HepG2 (cell line): ENCODE data around the gene PCBP2. TPM values are rescaled to one million over a fixed set of nuclear protein-coding genes. Genes with fewer than 3 reads are reported as not detected.

ENCODE experiments used
- ARID4A ChIP-seq: sonication (generic); formaldehyde crosslinking; IDR thresholded peaks from 2 replicates; pipeline ENCODE4 v1.5.0; 2020; ENCODE audit warnings: mild to moderate bottlenecking, missing genetic modification reagents, borderline replicate concordance
- BRD4 ChIP-seq: sonication (generic); formaldehyde crosslinking; IDR thresholded peaks from 2 replicates; pipeline ENCODE4 v1.4.0; 2020; ENCODE audit warnings: missing genetic modification reagents
- CCAR2 ChIP-seq: fragments of 200-400 bp; formaldehyde crosslinking; optimal IDR thresholded peaks from 2 replicates; pipeline ENCODE3; 2018; ENCODE audit warnings: low read depth, mild to moderate bottlenecking, low read length, moderate library complexity
- DR1 ChIP-seq: sonication (generic); formaldehyde crosslinking; IDR thresholded peaks from 2 replicates; pipeline ENCODE4 v1.8.0; 2021; ENCODE audit warnings: mild to moderate bottlenecking, missing genetic modification reagents, inconsistent platforms
- GATA4 ChIP-seq: sonication (generic); IDR thresholded peaks from 2 replicates; pipeline ENCODE4 v1.6.1; 2016; ENCODE audit warnings: antibody characterized with exemption, low read depth, borderline replicate concordance
- MAZ ChIP-seq, 2 experiments: sonication (generic) in 1 of 2; formaldehyde crosslinking in 1 of 2; IDR thresholded peaks; 2 replicates each; pipeline versions ENCODE4 v1.5.0 to v1.6.1; 2012 to 2020; ENCODE audit warnings: low read depth in 2 of 2, mild to moderate bottlenecking in 2 of 2, borderline replicate concordance in 1 of 2, improper control_type of control experiment in 1 of 2, low read length in 1 of 2, missing genetic modification reagents in 1 of 2, moderate library complexity in 1 of 2
- PBX2 ChIP-seq: IDR thresholded peaks from 2 replicates; pipeline ENCODE4 v1.6.1; 2016; ENCODE audit warnings: control low read depth
- POGK ChIP-seq: sonication (generic); formaldehyde crosslinking; conservative IDR thresholded peaks from 2 replicates; pipeline ENCODE4 v1.8.0; 2022; ENCODE audit warnings: mild to moderate bottlenecking, moderate library complexity, missing genetic modification reagents
- PPARG ChIP-seq: conservative IDR thresholded peaks from 2 replicates; pipeline ENCODE4 v1.6.1; 2016; ENCODE audit warnings: missing biosample characterization, missing genetic modification reagents
- SMAD3 ChIP-seq: sonication (generic); formaldehyde crosslinking; IDR thresholded peaks from 2 replicates; pipeline ENCODE4 v1.4.0; 2020; ENCODE audit warnings: missing genetic modification reagents
- STAT6 ChIP-seq: sonication (generic); formaldehyde crosslinking; IDR thresholded peaks from 2 replicates; pipeline ENCODE4 v1.4.0; 2020; ENCODE audit warnings: missing genetic modification reagents, mild to moderate bottlenecking, borderline replicate concordance
- TOE1 ChIP-seq: sonication (generic); formaldehyde crosslinking; IDR thresholded peaks from 2 replicates; pipeline ENCODE4 v1.4.0; 2020; ENCODE audit warnings: mild to moderate bottlenecking, missing genetic modification reagents
- ZNF460 ChIP-seq: sonication (generic); formaldehyde crosslinking; IDR thresholded peaks from 2 replicates; pipeline ENCODE4 v1.5.1; 2020; ENCODE audit warnings: missing genetic modification reagents, mild to moderate bottlenecking, borderline replicate concordance
- ZNF552 ChIP-seq: sonication (generic); formaldehyde crosslinking; IDR thresholded peaks from 2 replicates; pipeline ENCODE4 v1.9.0; 2022; ENCODE audit warnings: missing genetic modification reagents, mild to moderate bottlenecking, borderline replicate concordance
- ZNF597 ChIP-seq: sonication (generic); formaldehyde crosslinking; IDR thresholded peaks from 2 replicates; pipeline ENCODE4 v1.5.0; 2020; ENCODE audit warnings: missing genetic modification reagents
- ZNF607 ChIP-seq: sonication (generic); formaldehyde crosslinking; IDR thresholded peaks from 2 replicates; pipeline ENCODE4 v1.5.1; 2020; ENCODE audit warnings: missing genetic modification reagents, mild to moderate bottlenecking, borderline replicate concordance
- polyA plus RNA-seq, 8 experiments: library from polyadenylated mRNA; depleted of rRNA in 3 of 8; stranded (reverse) in 7 of 8; unstranded in 1 of 8; fragments of >200 nt; fragmentation: Illumina TruSeq in 4 of 8; extraction: Trizol in 4 of 8; gene quantifications; 2 replicates each; pipeline versions ENCODE4 v1.2.1 to v1.2.3, GENCODE V29; 2011 to 2016; ENCODE audit warnings: low read depth in 4 of 8, missing spikeins in 1 of 8, mixed read lengths in 1 of 8; ENCODE audit not compliant: insufficient read depth in 1 of 8
- total RNA-seq, 5 experiments: library from RNA; depleted of rRNA; stranded (reverse); fragments of >200 nt; fragmentation: Illumina TruSeq; extraction: Trizol; gene quantifications; 2 replicates each; pipeline ENCODE4 v1.2.3, GENCODE V29; 2016; ENCODE audit warnings: low read depth in 1 of 5

The PCBP2 gene
- total and polyA plus RNA-seq, 2 of the 13 experiments (the other 11 are each of a cell fraction or from before 2014, with no cell fraction given), result 154 to 345 TPM

GRCh38 chr12:53441040-53441833 is 10.7 kb upstream of the PCBP2 start, which contains the start of gene PRR13 (continued):
- no peak for TF ChIP-seq STAT6 (CRISPR knock-in tag)
- TF ChIP-seq PPARG (CRISPR knock-in tag), result 0 out of 2 replicates have a peak, but pooled peaks have one; percentile 11
- peak; percentile 60; the same call in 1 of the 2 replicates for TF ChIP-seq ARID4A (CRISPR knock-in tag)
- no peak for TF ChIP-seq BRD4 (CRISPR knock-in tag)
- TF ChIP-seq ZNF597 (CRISPR knock-in tag), result no peak
- no peak for TF ChIP-seq ZNF607 (CRISPR knock-in tag)
- TF ChIP-seq TOE1 (CRISPR knock-in tag), result no peak
- TF ChIP-seq ZNF552, result no peak
- TF ChIP-seq CCAR2, result no peak
- no peak for TF ChIP-seq MAZ (IDR thresholded peaks at IDR 0.05; ENCODE audit: borderline replicate concordance, low read depth, low read length)
- TF ChIP-seq MAZ (CRISPR knock-in tag; IDR thresholded peaks at IDR 0.05; ENCODE audit: low read depth), result no peak
- TF ChIP-seq ZNF460 (CRISPR knock-in tag), result no peak
- peak; percentile 88 for TF ChIP-seq PBX2
- 0 out of 2 replicates have a peak, but pooled peaks have one; percentile 4 for TF ChIP-seq SMAD3
- no peak for TF ChIP-seq POGK (CRISPR knock-in tag)
- peak; percentile 97 for TF ChIP-seq DR1 (CRISPR knock-in tag)
- TF ChIP-seq GATA4, result peak; percentile 60; the same call in 1 of the 2 replicates
